GM12874 (cell line): Measurements from ENCODE around the gene AOC2.

Source experiments
- CTCF ChIP-seq: IDR thresholded peaks from 2 replicates; pipeline ENCODE4 v1.5.1; 2011; ENCODE audit warnings: low read depth, mild to moderate bottlenecking, control low read depth, low read length, moderate library complexity; ENCODE audit not compliant: insufficient read depth

The AOC2 gene

GRCh38 chr17:42832934-42833766 is 11.2 kb upstream of the AOC2 start, which contains the start of gene PSME3:
TSS of gene PSME3 (plus strand) at chr17:42833397. CDS start at chr17:42833632, 235 bp downstream.
- TF ChIP-seq CTCF: no peak

- TF ChIP-seq CTCF: no peak
Observed at GRCh38 chr17:42833767-42834422, 10.5 kb upstream of the AOC2 start.

GRCh38 chr17:42835732-42836131 is 8.6 kb upstream of the AOC2 start:
- no peak for TF ChIP-seq CTCF

GRCh38 chr17:42841975-42842685 is 2.2 kb upstream of the AOC2 start:
- TF ChIP-seq CTCF: no peak

GRCh38 chr17:42843358-42843934 is 934 bp upstream of the AOC2 start:
- TF ChIP-seq CTCF: peak; percentile 68

DNA sequence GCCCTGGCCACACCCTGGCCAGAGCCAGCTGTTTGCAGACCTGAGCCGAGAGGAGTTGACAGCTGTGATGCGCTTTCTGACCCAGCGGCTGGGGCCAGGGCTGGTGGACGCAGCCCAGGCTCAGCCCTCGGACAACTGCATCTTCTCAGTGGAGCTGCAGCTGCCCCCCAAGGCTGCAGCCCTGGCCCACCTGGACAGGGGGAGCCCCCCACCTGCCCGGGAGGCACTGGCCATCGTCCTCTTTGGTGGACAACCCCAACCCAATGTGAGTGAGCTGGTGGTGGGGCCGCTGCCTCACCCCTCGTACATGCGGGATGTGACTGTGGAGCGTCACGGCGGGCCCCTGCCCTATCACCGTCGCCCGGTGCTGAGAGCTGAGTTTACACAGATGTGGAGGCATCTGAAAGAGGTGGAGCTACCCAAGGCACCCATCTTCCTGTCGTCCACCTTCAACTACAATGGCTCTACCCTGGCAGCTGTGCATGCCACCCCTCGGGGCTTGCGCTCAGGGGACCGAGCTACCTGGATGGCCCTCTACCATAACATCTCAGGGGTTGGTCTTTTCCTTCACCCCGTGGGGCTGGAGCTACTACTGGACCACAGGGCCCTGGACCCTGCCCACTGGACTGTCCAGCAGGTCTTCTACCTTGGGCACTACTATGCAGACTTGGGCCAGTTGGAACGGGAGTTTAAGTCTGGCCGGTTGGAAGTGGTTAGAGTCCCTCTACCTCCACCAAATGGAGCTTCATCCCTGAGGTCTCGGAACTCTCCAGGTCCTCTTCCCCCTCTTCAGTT is 578 bp downstream of the AOC2 start:
- no peak for TF ChIP-seq CTCF
